Measurements from ENCODE around the gene CRYBA2. TPM values are rescaled to one million over a fixed set of nuclear protein-coding genes. Genes with fewer than 3 reads are reported as not detected.

CRYBA2 gene
- total and polyA plus RNA-seq, 2 of the 8 experiments (the other 6 are each of a cell fraction or from before 2014, with no cell fraction given): not detected

- Histone ChIP-seq H3K56ac (replicated peaks; ENCODE audit: insufficient read length, low read depth, low read length) (no peak overlapping the region), H3K36me3 (ENCODE audit: control insufficient read depth in 2 of 4, insufficient read depth in 4 of 4, low read length in 3 of 4) (no peaks in the 10 kb centered on the region), H3K9ac (replicated peaks in 1 of 4; ENCODE audit: extremely low read depth in 1 of 4, low read depth in 3 of 4, low read length in 3 of 4) (no peak overlapping the region), H2BK20ac (ENCODE audit: low read length) (no peak overlapping the region), H3K9me3 (ENCODE audit: insufficient read depth in 2 of 2, low read depth in 1 of 2, low read length in 1 of 2) (no peaks in the 10 kb centered on the region), H2BK12ac (ENCODE audit: low read depth, low read length) (no peak overlapping the region), H2AFZ (ENCODE audit: low read length) (no peak overlapping the region), H2BK15ac (ENCODE audit: low read length) (no peak overlapping the region), H4K20me1 (replicated peaks in 1 of 2; ENCODE audit: control insufficient read depth in 1 of 2, insufficient read depth in 2 of 2, low read length in 2 of 2) (peaks cover 0 to 1% of the 10 kb centered on the region in 2 experiments), H3K4me3 (ENCODE audit: extremely low read depth in 1 of 4, insufficient read depth in 2 of 4, low read depth in 3 of 4, low read length in 4 of 4) (no peak overlapping the region), H3K4ac (replicated peaks; ENCODE audit: insufficient read length, low read depth, low read length) (no peak overlapping the region), H3K4me1 (replicated peaks in 1 of 4; ENCODE audit: control insufficient read depth in 3 of 4, insufficient read depth in 4 of 4, low read length in 3 of 4) (no peaks in the 10 kb centered on the region), H2BK5ac (ENCODE audit: low read depth, low read length) (no peak overlapping the region), H3K23me2 (ENCODE audit: low read depth, low read length) (no peaks in the 10 kb centered on the region), H2BK120ac (replicated peaks; ENCODE audit: low read depth, low read length) (no peak overlapping the region), H3K18ac (ENCODE audit: extremely low read depth, low read length) (no peak overlapping the region), H3K79me2 (ENCODE audit: control insufficient read depth in 1 of 2, insufficient read depth in 2 of 2, low read length in 2 of 2) (no peaks in the 10 kb centered on the region), H4K8ac (ENCODE audit: extremely low read depth, insufficient read depth, low read length) (no peak overlapping the region), H4K5ac (ENCODE audit: insufficient read length, low read depth, low read length) (no peak overlapping the region), H3K14ac (ENCODE audit: insufficient read length) (no peak overlapping the region), H3K23ac (ENCODE audit: insufficient read length) (no peak overlapping the region), H4K91ac (replicated peaks; ENCODE audit: insufficient read length, low read length) (no peak overlapping the region), H3K27ac (ENCODE audit: low read depth, low read length) (no peak overlapping the region), H2AK5ac (ENCODE audit: low read depth, low read length) (no peak overlapping the region), H3K79me1 (ENCODE audit: low read depth, low read length) (no peaks in the 10 kb centered on the region), H3K4me2 (ENCODE audit: insufficient read depth in 1 of 2, low read depth in 2 of 2, low read length in 2 of 2) (no peak overlapping the region), H3K27me3 (replicated peaks in 1 of 4; ENCODE audit: control insufficient read depth in 3 of 4, extremely low read depth in 1 of 4, insufficient read depth in 3 of 4, low read length in 3 of 4) (peaks cover 0 to 3% (median 3%) of the 10 kb centered on the region in 4 experiments; a peak in 4 of 7 replicates)
- no peak for TF ChIP-seq ZNF274 (IDR thresholded peaks at IDR 0.05; ENCODE audit: borderline replicate concordance, extremely low read depth, low read length)
- no peak for TF ChIP-seq SIN3A (conservative IDR thresholded peaks at IDR 0.05 in 1 of 2, IDR thresholded peaks at IDR 0.05 in 1 of 2; ENCODE audit: low read depth in 1 of 2, low read length in 2 of 2)
- TF ChIP-seq SAP30 (IDR thresholded peaks at IDR 0.05; ENCODE audit: insufficient read depth, insufficient replicate concordance, low read length): no peak
- FAIRE-seq (no peak), DNase-seq (ENCODE audit: low read depth in 1 of 2, low spot score in 2 of 2) (no peak)
- WGBS, 2 experiments (ENCODE audit: extremely low coverage in 1 of 2, insufficient coverage in 1 of 2, insufficient read length in 1 of 2, insufficient replicate concordance in 2 of 2, low coverage in 1 of 2, low lambda C conversion rate in 2 of 2, missing lambda C conversion rate in 1 of 2): 82% methylated on average over 6 of the region's 6 CpGs; no CpG with 5 or more reads in 1 of the 2 experiments
- ChIA-PET CTCF (ENCODE audit: partially characterized antibody) (interaction anchor here (0.7 to 6.9 kb wide), 14 partner anchors 7 to 143 kb away, joined by 3 to 53 read pairs (median 6); partner anchors contain the start of gene CFAP65), POLR2A (ENCODE audit: partially characterized antibody) (no interaction called here)
Measured at GRCh38 chr2:219019436-219019835, 26.2 kb upstream of the CRYBA2 start.
